Measurements from ENCODE around the gene BRIP1. TPM values are rescaled to one million over a fixed set of nuclear protein-coding genes. Genes with fewer than 3 reads are reported as not detected.

BRIP1 gene
- total and polyA plus RNA-seq, 10 of the 15 experiments (the other 5 are each of a cell fraction or from before 2014, with no cell fraction given): 4.0 to 24.2 (median 12.8) TPM

DNA sequence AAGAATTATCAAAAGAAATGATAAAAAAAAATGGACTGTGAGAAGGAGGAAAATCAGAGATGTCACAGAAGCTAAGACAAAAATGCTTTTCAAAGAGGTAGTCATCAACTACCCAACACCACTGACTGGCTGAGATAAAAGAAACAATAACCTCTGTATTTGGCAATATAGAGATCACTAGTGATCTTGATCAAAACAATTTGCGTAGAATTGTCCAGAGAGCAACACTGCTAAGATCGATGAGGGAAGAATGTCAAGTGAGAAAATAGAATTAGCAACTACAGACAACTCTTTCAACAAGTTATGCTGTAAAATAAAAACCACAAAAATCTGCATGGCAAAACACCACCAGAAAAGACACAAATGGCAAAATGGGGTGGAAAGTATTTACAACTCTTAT, 66.0 kb downstream of the BRIP1 start:
- TF ChIP-seq ZNF207 (IDR thresholded peaks at IDR 0.05; ENCODE audit: borderline replicate concordance): no peak
- TF ChIP-seq NFXL1 (IDR thresholded peaks at IDR 0.05; ENCODE audit: borderline replicate concordance): peak; percentile 55
- no peak for FAIRE-seq
- no peak overlapping the region for H3K4me2 ChIP-seq (ENCODE audit: control insufficient read depth, insufficient read depth)

DNA sequence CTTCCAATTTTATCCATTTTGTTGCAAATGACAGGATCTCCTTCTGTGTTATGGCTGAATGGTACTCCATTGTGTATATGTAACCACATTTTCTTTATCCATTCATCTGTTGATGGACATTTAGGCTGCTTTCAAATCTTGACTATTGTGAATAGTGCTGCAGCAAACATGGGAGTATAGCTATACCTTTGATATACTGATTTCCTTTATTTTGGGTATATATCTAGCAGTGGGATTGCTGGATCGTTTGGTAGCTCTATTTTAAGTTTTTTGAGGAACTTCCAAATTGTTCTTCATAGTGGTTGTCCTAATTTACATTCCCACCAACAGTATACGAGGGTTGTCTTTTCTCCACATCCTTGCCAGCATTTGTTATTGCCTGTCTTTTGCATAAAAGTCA, 67.8 kb downstream of the BRIP1 start:
- ChIA-PET SMC1A (ENCODE audit: uncharacterized antibody, unreplicated experiment) (interaction anchor here (0.7 to 1.4 kb wide), 4 partner anchors 10 to 41 kb away, joined by 3 to 4 read pairs (median 3); no protein-coding TSS in a partner anchor), RAD21 (ENCODE audit: unreplicated experiment) (no interaction called here)
- WGBS (ENCODE audit: insufficient coverage, insufficient replicate concordance, low lambda C conversion rate, missing lambda C conversion rate): 25% methylated on average over 2 of the region's 2 CpGs

More for the DNA sequence above, 66.0 kb downstream of the BRIP1 start:
- ChIA-PET POLR2A (no interaction called here), SMC1A (ENCODE audit: uncharacterized antibody, unreplicated experiment) (interaction anchor here (0.5 to 1.4 kb wide), 2 partner anchors 15 to 24 kb away, joined by 3 to 6 read pairs; no protein-coding TSS in a partner anchor), RAD21 (ENCODE audit: unreplicated experiment) (interaction anchor here (0.9 kb wide), 1 partner anchor 8 kb away, joined by 3 read pairs; no protein-coding TSS in a partner anchor), CTCF (no interaction called here)
- Histone ChIP-seq H3K4me1 (ENCODE audit: control insufficient read depth, insufficient read depth, low read length) (peaks cover 8% of the 10 kb centered on the region; the same call in 1 of the 2 replicates), H3K9me3 (replicated peaks; ENCODE audit: control insufficient read depth, insufficient read depth, low read length) (no peaks in the 10 kb centered on the region), H3K4me3 (no peak overlapping the region), H3K36me3 (ENCODE audit: control insufficient read depth in 2 of 2, insufficient read depth in 2 of 2, low read length in 1 of 2) (no peaks in the 10 kb centered on the region; a peak in 1 of 4 replicates), H3K79me2 (ENCODE audit: control insufficient read depth, insufficient read depth, low read length) (no peaks in the 10 kb centered on the region), H3K9ac (ENCODE audit: control insufficient read depth, insufficient read depth, low read length) (no peak overlapping the region), H3K27me3 (replicated peaks in 1 of 2; ENCODE audit: control insufficient read depth in 2 of 2, insufficient read depth in 2 of 2, low read length in 1 of 2) (no peaks in the 10 kb centered on the region), H3K27ac (ENCODE audit: control insufficient read depth, insufficient read depth) (no peak overlapping the region), H4K20me1 (ENCODE audit: control insufficient read depth, insufficient read depth) (no peaks in the 10 kb centered on the region), H2AFZ (ENCODE audit: control insufficient read depth, low read depth, low read length) (no peak overlapping the region)
- intact Hi-C loops (cut with micrococcal nuclease; ENCODE audit: unreplicated experiment): no loop called here
- 98% methylated on average over 2 of the region's 2 CpGs for WGBS (ENCODE audit: insufficient coverage, insufficient replicate concordance, low lambda C conversion rate, missing lambda C conversion rate)
- ATAC-seq (no peak), DNase-seq (ENCODE audit: low read depth, low spot score) (no peak)
- BruUV-seq (replicated peaks): no TSS peak
- in situ Hi-C loops (cut with MboI): no loop called here

More for the DNA sequence above, 67.8 kb downstream of the BRIP1 start:
- BruUV-seq (replicated peaks): no TSS peak
- Histone ChIP-seq H3K27me3 (replicated peaks in 1 of 2; ENCODE audit: control insufficient read depth in 2 of 2, insufficient read depth in 2 of 2, low read length in 1 of 2) (no peaks in the 10 kb centered on the region), H3K79me2 (ENCODE audit: control insufficient read depth, insufficient read depth, low read length) (no peaks in the 10 kb centered on the region), H3K36me3 (ENCODE audit: control insufficient read depth in 2 of 2, insufficient read depth in 2 of 2, low read length in 1 of 2) (no peaks in the 10 kb centered on the region; a peak in 1 of 4 replicates), H3K4me2 (ENCODE audit: control insufficient read depth, insufficient read depth) (no peak overlapping the region), H3K4me1 (ENCODE audit: control insufficient read depth, insufficient read depth, low read length) (peaks cover 8% of the 10 kb centered on the region; the same call in 1 of the 2 replicates), H3K9me3 (replicated peaks; ENCODE audit: control insufficient read depth, insufficient read depth, low read length) (no peaks in the 10 kb centered on the region), H3K27ac (ENCODE audit: control insufficient read depth, insufficient read depth) (no peak overlapping the region), H2AFZ (ENCODE audit: control insufficient read depth, low read depth, low read length) (no peak overlapping the region), H3K9ac (ENCODE audit: control insufficient read depth, insufficient read depth, low read length) (no peak overlapping the region), H4K20me1 (ENCODE audit: control insufficient read depth, insufficient read depth) (no peaks in the 10 kb centered on the region), H3K4me3 (no peak overlapping the region)
- ATAC-seq (no peak), DNase-seq (ENCODE audit: low read depth, low spot score) (no peak), FAIRE-seq (no peak)
- ChIA-PET CTCF (no interaction called here), POLR2A (no interaction called here)
- in situ Hi-C loops (cut with MboI): no loop called here
- peak; percentile 53; the same call in 1 of the 2 replicates for TF ChIP-seq NFXL1 (IDR thresholded peaks at IDR 0.05; ENCODE audit: borderline replicate concordance)
- no peak for TF ChIP-seq CHD2 (IDR thresholded peaks at IDR 0.05; ENCODE audit: borderline replicate concordance, low read depth, low read length)
- 0 out of 4 replicates have a peak, but pooled peaks of 1 of the 2 experiments have one; percentile 3 for TF ChIP-seq ETV6 (conservative IDR thresholded peaks at IDR 0.05 in 1 of 2, IDR thresholded peaks at IDR 0.05 in 1 of 2; ENCODE audit: borderline replicate concordance in 1 of 2, low read depth in 1 of 2)
- intact Hi-C loops (cut with micrococcal nuclease; ENCODE audit: unreplicated experiment): no loop called here
